Body of pancreas (tissue), 4 donors: ENCODE results near the gene ZNF681.
"Not testable (repeated sequence)": the region's sequence is repeated elsewhere in the genome, so short reads cannot be mapped to it uniquely, and the experiment has no call there.

Source experiments
- POLR2A ChIP-seq, 3 donors: fragments of 450-650 bp; IDR thresholded peaks; one replicate each; pipeline ENCODE4 v1.6.1; 2016; ENCODE audit warnings: antibody characterized with exemption in 3 of 3, mild to moderate bottlenecking in 2 of 3
- TF ChIP-seq, protein P1 (sequence below), 7 experiments: fragments of 450-650 bp in 4 of 7; fragments of 200-600 bp in 3 of 7; sonication (generic) in 3 of 7; IDR thresholded peaks; one replicate each; pipeline ENCODE4 v1.5.1; 2016 to 2019; ENCODE audit warnings: antibody characterized with exemption in 7 of 7

DNA sequence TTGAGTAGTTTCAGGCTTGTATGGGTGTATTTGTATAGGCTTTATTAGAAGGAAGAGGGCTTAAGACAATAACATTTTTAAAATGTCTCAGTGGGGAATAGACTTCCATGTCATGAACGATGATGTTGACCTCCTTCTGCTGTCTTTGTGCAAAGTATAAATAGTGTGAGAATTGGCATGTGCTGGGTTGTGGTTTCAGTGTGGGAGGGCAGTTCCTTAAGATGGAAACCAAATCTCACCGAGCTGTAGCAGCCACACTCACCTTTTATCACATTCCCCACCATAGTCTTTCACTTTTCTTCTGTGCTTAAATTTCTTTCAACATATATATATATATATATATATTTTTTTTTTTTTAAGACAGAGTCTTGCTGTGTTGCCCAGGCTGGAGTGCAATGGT is 1.6 kb upstream of the ZNF681 start:
- TF ChIP-seq, protein P1, sequence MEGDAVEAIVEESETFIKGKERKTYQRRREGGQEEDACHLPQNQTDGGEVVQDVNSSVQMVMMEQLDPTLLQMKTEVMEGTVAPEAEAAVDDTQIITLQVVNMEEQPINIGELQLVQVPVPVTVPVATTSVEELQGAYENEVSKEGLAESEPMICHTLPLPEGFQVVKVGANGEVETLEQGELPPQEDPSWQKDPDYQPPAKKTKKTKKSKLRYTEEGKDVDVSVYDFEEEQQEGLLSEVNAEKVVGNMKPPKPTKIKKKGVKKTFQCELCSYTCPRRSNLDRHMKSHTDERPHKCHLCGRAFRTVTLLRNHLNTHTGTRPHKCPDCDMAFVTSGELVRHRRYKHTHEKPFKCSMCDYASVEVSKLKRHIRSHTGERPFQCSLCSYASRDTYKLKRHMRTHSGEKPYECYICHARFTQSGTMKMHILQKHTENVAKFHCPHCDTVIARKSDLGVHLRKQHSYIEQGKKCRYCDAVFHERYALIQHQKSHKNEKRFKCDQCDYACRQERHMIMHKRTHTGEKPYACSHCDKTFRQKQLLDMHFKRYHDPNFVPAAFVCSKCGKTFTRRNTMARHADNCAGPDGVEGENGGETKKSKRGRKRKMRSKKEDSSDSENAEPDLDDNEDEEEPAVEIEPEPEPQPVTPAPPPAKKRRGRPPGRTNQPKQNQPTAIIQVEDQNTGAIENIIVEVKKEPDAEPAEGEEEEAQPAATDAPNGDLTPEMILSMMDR (IDR thresholded peaks at IDR 0.05), result not testable (repeated sequence)
- TF ChIP-seq POLR2A (IDR thresholded peaks at IDR 0.05), result not testable (repeated sequence)
